ENCODE data around the gene AGBL3. TPM values are rescaled to one million over a fixed set of nuclear protein-coding genes. Genes with fewer than 3 reads are reported as not detected.

Gene AGBL3
- polyA plus RNA-seq, 3 donors: 0.03 to 0.20 (median 0.12) TPM

- no peak for DNase-seq
- peaks cover 0 to 2% (median 0%) of the 10 kb centered on the region in 7 donors for H3K9me3 Mint-ChIP-seq
Measured at GRCh38 chr7:134943785-134944400, 42.4 kb upstream of the AGBL3 start.

GRCh38 chr7:134945691-134946090 lies 40.6 kb upstream of the AGBL3 start:
- H3K9me3 Mint-ChIP-seq: peaks cover 0 to 2% (median 0%) of the 10 kb centered on the region in 7 donors
- H3K4me2 ChIP-seq (replicated peaks; ENCODE audit: extremely low read depth, low read length, poor library complexity, severe bottlenecking): no peak overlapping the region
- H3K27me3 ChIP-seq (ENCODE audit: control insufficient read depth in 2 of 2, insufficient read depth in 2 of 2, low read length in 2 of 2): no peaks in the 10 kb centered on the region
- H3K27ac Mint-ChIP-seq: no peak overlapping the region
- H3K27ac ChIP-seq (ENCODE audit: low read depth in 1 of 2, low read length in 2 of 2): no peak overlapping the region
- H3K36me3 ChIP-seq (replicated peaks in 1 of 2; ENCODE audit: control insufficient read depth in 1 of 2, insufficient read depth in 2 of 2, low read length in 2 of 2): no peaks in the 10 kb centered on the region
- H2AFZ ChIP-seq (ENCODE audit: insufficient read depth, low read depth, low read length, poor library complexity, severe bottlenecking): no peak overlapping the region
- TF ChIP-seq CTCF (IDR thresholded peaks at IDR 0.05): no peak
- H3K9ac ChIP-seq (ENCODE audit: insufficient read depth, low read length, poor library complexity, severe bottlenecking): no peak overlapping the region
- no peak overlapping the region for H3K4me3 ChIP-seq (replicated peaks in 1 of 3; ENCODE audit: low read depth in 2 of 3, low read length in 3 of 3)
- intact Hi-C loops (cut with micrococcal nuclease): loop anchor here in 1 of 2 donors (10.0 kb wide), 1 partner anchor 511 kb away; no protein-coding TSS in a partner anchor
- no peaks in the 10 kb centered on the region for H3K4me1 ChIP-seq (ENCODE audit: control insufficient read depth in 1 of 2, insufficient read depth in 2 of 2, low read length in 2 of 2)
- no peak overlapping the region for H3K4me3 Mint-ChIP-seq
- no peaks in the 10 kb centered on the region for H3K9me3 ChIP-seq (replicated peaks in 1 of 2; ENCODE audit: control insufficient read depth in 1 of 2, insufficient read depth in 1 of 2, low read length in 2 of 2)
- no peaks in the 10 kb centered on the region for H3K79me2 ChIP-seq (ENCODE audit: insufficient read depth, low read length)
- H3K4me1 Mint-ChIP-seq: peaks cover 4% of the 10 kb centered on the region
- no peak for DNase-seq
- 85% methylated on average over 2 of the region's 3 CpGs for WGBS (ENCODE audit: insufficient coverage)
- H4K20me1 ChIP-seq (ENCODE audit: insufficient read depth, low read length): no peaks in the 10 kb centered on the region
- peaks cover 1 to 2% (median 1%) of the 10 kb centered on the region in 3 donors for H3K27me3 Mint-ChIP-seq (ENCODE audit: low read depth in 3 of 3)
- no peaks in the 10 kb centered on the region for H3K36me3 Mint-ChIP-seq

More at GRCh38 chr7:134943785-134944400, 42.4 kb upstream of the AGBL3 start:
- no peaks in the 10 kb centered on the region for H3K9me3 ChIP-seq (replicated peaks in 1 of 2; ENCODE audit: control insufficient read depth in 1 of 2, insufficient read depth in 1 of 2, low read length in 2 of 2)
- H3K4me3 Mint-ChIP-seq: no peak overlapping the region
- no peaks in the 10 kb centered on the region for H3K36me3 ChIP-seq (replicated peaks in 1 of 2; ENCODE audit: control insufficient read depth in 1 of 2, insufficient read depth in 2 of 2, low read length in 2 of 2)
- H3K36me3 Mint-ChIP-seq: no peaks in the 10 kb centered on the region
- H2AFZ ChIP-seq (ENCODE audit: insufficient read depth, low read depth, low read length, poor library complexity, severe bottlenecking): no peak overlapping the region
- peaks cover 0 to 2% (median 1%) of the 10 kb centered on the region in 3 donors for H3K27me3 Mint-ChIP-seq (ENCODE audit: low read depth in 3 of 3)
- H3K9ac ChIP-seq (ENCODE audit: insufficient read depth, low read length, poor library complexity, severe bottlenecking): no peak overlapping the region
- WGBS (ENCODE audit: insufficient coverage): no CpG with 5 or more reads among the region's 3 CpGs
- H3K27ac Mint-ChIP-seq: no peak overlapping the region
- no peaks in the 10 kb centered on the region for H4K20me1 ChIP-seq (ENCODE audit: insufficient read depth, low read length)
- no peaks in the 10 kb centered on the region for H3K27me3 ChIP-seq (ENCODE audit: control insufficient read depth in 2 of 2, insufficient read depth in 2 of 2, low read length in 2 of 2)
- TF ChIP-seq CTCF (IDR thresholded peaks at IDR 0.05): no peak
- H3K4me3 ChIP-seq (replicated peaks in 1 of 3; ENCODE audit: low read depth in 2 of 3, low read length in 3 of 3): no peak overlapping the region
- H3K4me2 ChIP-seq (replicated peaks; ENCODE audit: extremely low read depth, low read length, poor library complexity, severe bottlenecking): no peak overlapping the region
- intact Hi-C loops (cut with micrococcal nuclease): loop anchor here in 1 of 2 donors (10.0 kb wide), 1 partner anchor 509 kb away; no protein-coding TSS in a partner anchor
- H3K4me1 ChIP-seq (ENCODE audit: control insufficient read depth in 1 of 2, insufficient read depth in 2 of 2, low read length in 2 of 2): no peaks in the 10 kb centered on the region
- H3K27ac ChIP-seq (ENCODE audit: low read depth in 1 of 2, low read length in 2 of 2): no peak overlapping the region
- peaks cover 4% of the 10 kb centered on the region for H3K4me1 Mint-ChIP-seq
- H3K79me2 ChIP-seq (ENCODE audit: insufficient read depth, low read length): no peaks in the 10 kb centered on the region
